ENCODE measurements around the gene EIF4G3.
A peak's percentile ranks its signal among the peaks of the same experiment; 100 is the strongest.

Gene EIF4G3

GRCh38 chr1:20787029-20787839 is 389.5 kb downstream of the EIF4G3 start, which contains the start of gene HP1BP3:
Gene HP1BP3 (minus strand): TSS chr1:20787307. CDS start chr1:20780440, 6,867 bp downstream.
- TF ChIP-seq, protein P1, sequence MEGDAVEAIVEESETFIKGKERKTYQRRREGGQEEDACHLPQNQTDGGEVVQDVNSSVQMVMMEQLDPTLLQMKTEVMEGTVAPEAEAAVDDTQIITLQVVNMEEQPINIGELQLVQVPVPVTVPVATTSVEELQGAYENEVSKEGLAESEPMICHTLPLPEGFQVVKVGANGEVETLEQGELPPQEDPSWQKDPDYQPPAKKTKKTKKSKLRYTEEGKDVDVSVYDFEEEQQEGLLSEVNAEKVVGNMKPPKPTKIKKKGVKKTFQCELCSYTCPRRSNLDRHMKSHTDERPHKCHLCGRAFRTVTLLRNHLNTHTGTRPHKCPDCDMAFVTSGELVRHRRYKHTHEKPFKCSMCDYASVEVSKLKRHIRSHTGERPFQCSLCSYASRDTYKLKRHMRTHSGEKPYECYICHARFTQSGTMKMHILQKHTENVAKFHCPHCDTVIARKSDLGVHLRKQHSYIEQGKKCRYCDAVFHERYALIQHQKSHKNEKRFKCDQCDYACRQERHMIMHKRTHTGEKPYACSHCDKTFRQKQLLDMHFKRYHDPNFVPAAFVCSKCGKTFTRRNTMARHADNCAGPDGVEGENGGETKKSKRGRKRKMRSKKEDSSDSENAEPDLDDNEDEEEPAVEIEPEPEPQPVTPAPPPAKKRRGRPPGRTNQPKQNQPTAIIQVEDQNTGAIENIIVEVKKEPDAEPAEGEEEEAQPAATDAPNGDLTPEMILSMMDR (IDR thresholded peaks at IDR 0.05; ENCODE audit: low read depth, low read length, missing control alignments) = no peak
- Histone ChIP-seq H3K36me3 (replicated peaks) (no peaks in the 10 kb centered on the region), H3K27me3 (replicated peaks) (no peaks in the 10 kb centered on the region), H3K27ac (peak within 1 kb of the TSS; percentile 93), H3K4me3 (ENCODE audit: low read depth, low read length) (peak within 1 kb of the TSS; percentile 93)
- in situ Hi-C loops (cut with HindIII; ENCODE audit: low pct_ligation_motif_present, low sequenced_read_pairs) = no loop called here
- peak; percentile 38 for DNase-seq

- DNase-seq = peak; percentile 86
- Histone ChIP-seq H3K27me3 (replicated peaks) (no peaks in the 10 kb centered on the region), H3K27ac (peak overlapping the region; percentile 93), H3K36me3 (replicated peaks) (no peaks in the 10 kb centered on the region), H3K4me3 (ENCODE audit: low read depth, low read length) (peak overlapping the region; percentile 93)
- TF ChIP-seq, protein P1 (IDR thresholded peaks at IDR 0.05; ENCODE audit: low read depth, low read length, missing control alignments) = no peak
- in situ Hi-C loops (cut with HindIII; ENCODE audit: low pct_ligation_motif_present, low sequenced_read_pairs) = no loop called here
Observed at GRCh38 chr1:20786253-20787028, 390.3 kb downstream of the EIF4G3 start.

GRCh38 chr1:20785907-20786252 is 390.8 kb downstream of the EIF4G3 start:
- Histone ChIP-seq H3K27ac (peak overlapping the region; percentile 93), H3K36me3 (replicated peaks) (no peaks in the 10 kb centered on the region), H3K4me3 (ENCODE audit: low read depth, low read length) (peak overlapping the region; percentile 93), H3K27me3 (replicated peaks) (no peaks in the 10 kb centered on the region)
- DNase-seq = no peak
- in situ Hi-C loops (cut with HindIII; ENCODE audit: low pct_ligation_motif_present, low sequenced_read_pairs) = no loop called here
- TF ChIP-seq, protein P1 (IDR thresholded peaks at IDR 0.05; ENCODE audit: low read depth, low read length, missing control alignments) = no peak

DNA sequence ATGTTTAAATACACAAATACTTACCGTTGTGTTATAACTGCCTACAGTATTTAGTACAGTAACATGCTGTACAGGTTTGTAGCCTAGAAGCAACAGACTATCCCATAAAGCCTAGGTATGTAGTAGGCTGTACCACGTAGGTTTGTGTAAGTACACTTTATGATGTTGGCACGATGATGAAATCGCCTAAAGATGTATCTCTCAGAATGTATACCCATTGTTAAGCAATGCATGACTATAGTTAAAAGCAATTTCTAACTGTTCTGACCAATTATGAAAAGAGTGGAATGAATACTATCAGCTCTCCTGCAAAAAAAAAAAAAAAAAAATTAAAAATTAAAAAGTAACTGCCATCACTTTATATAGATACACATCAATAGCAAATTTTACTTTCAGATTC is 401.0 kb downstream of the EIF4G3 start:
- no peak for DNase-seq
- in situ Hi-C loops (cut with HindIII; ENCODE audit: low pct_ligation_motif_present, low sequenced_read_pairs) = no loop called here
- Histone ChIP-seq H3K36me3 (replicated peaks) (peaks cover 64% of the 10 kb centered on the region), H3K27ac (no peak overlapping the region), H3K27me3 (replicated peaks) (no peaks in the 10 kb centered on the region), H3K4me3 (ENCODE audit: low read depth, low read length) (no peak overlapping the region)
- TF ChIP-seq, protein P1 (IDR thresholded peaks at IDR 0.05; ENCODE audit: low read depth, low read length, missing control alignments) = no peak

GRCh38 chr1:20771780-20772179 is 404.9 kb downstream of the EIF4G3 start:
- Histone ChIP-seq H3K36me3 (replicated peaks) (peaks cover 89% of the 10 kb centered on the region), H3K4me3 (ENCODE audit: low read depth, low read length) (no peak overlapping the region), H3K27me3 (replicated peaks) (no peaks in the 10 kb centered on the region), H3K27ac (no peak overlapping the region)
- in situ Hi-C loops (cut with HindIII; ENCODE audit: low pct_ligation_motif_present, low sequenced_read_pairs) = no loop called here
- no peak for DNase-seq
- TF ChIP-seq, protein P1 (IDR thresholded peaks at IDR 0.05; ENCODE audit: low read depth, low read length, missing control alignments) = no peak

All from brain microvascular endothelial cell (primary cell).